ENCODE data around the gene PIEZO2. TPM values are rescaled to one million over a fixed set of nuclear protein-coding genes. Genes with fewer than 3 reads are reported as not detected.

Gene PIEZO2
- polyA plus RNA-seq, 1 donor (not counting 4 experiments of a cell fraction or from before 2014, with no cell fraction given) = not detected

DNA sequence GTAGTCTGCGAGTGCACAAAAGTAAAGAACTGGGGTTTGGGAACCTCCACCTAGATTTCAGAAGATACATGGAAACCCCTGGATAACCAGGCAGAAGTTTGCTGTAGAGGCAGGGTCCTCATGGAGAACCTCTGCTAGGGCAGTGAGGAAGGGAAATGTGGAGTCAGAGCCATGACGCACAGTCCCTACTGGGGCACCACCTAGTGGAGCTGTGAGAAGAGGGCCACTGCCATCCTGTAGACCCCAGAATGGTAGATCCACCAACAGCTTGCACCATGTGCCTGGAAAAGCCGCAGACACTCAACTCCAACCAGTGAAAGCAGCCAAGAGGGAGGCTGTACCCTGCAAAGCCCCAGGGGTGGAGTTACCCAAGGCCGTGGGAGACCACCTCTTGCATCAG, 206.4 kb downstream of the PIEZO2 start:
- FAIRE-seq = no peak
- Histone ChIP-seq H3K4me1 (ENCODE audit: control insufficient read depth, extremely low read depth, insufficient read depth, low read length) (no peaks in the 10 kb centered on the region), H3K9me3 (ENCODE audit: control insufficient read depth, low read depth, low read length) (peaks cover 2% of the 10 kb centered on the region), H2AFZ (ENCODE audit: control insufficient read depth, low read length) (no peak overlapping the region), H4K20me1 (ENCODE audit: control insufficient read depth, extremely low read depth, insufficient read depth, low read length) (no peaks in the 10 kb centered on the region), H3K4me3 (ENCODE audit: control insufficient read depth in 2 of 3, extremely low read depth in 1 of 3, insufficient read depth in 2 of 3, low read depth in 1 of 3, low read length in 3 of 3) (no peak overlapping the region), H3K9ac (ENCODE audit: control insufficient read depth, extremely low read depth, insufficient read depth, low read length) (no peak overlapping the region), H3K79me2 (ENCODE audit: control insufficient read depth, insufficient read depth, low read length) (no peaks in the 10 kb centered on the region), H3K9me1 (ENCODE audit: control insufficient read depth, extremely low read depth, insufficient read depth, low read length) (no peaks in the 10 kb centered on the region), H3K27me3 (ENCODE audit: control insufficient read depth, extremely low read depth, insufficient read depth, low read length) (no peaks in the 10 kb centered on the region), H3K27ac (ENCODE audit: control insufficient read depth, insufficient read depth, low read length) (no peak overlapping the region), H3K36me3 (ENCODE audit: control insufficient read depth in 2 of 2, extremely low read depth in 1 of 2, insufficient read depth in 2 of 2, low read length in 2 of 2) (no peaks in the 10 kb centered on the region), H3K4me2 (ENCODE audit: control insufficient read depth, extremely low read depth, insufficient read depth, low read depth, low read length) (no peak overlapping the region)
- dilution Hi-C loops (cut with MboI; ENCODE audit: extremely low pct_ligation_motif_present, low sequenced_read_pairs) = no loop called here
- DNase-seq (ENCODE audit: low read depth, low spot score) = no peak
- TF ChIP-seq, protein P1, sequence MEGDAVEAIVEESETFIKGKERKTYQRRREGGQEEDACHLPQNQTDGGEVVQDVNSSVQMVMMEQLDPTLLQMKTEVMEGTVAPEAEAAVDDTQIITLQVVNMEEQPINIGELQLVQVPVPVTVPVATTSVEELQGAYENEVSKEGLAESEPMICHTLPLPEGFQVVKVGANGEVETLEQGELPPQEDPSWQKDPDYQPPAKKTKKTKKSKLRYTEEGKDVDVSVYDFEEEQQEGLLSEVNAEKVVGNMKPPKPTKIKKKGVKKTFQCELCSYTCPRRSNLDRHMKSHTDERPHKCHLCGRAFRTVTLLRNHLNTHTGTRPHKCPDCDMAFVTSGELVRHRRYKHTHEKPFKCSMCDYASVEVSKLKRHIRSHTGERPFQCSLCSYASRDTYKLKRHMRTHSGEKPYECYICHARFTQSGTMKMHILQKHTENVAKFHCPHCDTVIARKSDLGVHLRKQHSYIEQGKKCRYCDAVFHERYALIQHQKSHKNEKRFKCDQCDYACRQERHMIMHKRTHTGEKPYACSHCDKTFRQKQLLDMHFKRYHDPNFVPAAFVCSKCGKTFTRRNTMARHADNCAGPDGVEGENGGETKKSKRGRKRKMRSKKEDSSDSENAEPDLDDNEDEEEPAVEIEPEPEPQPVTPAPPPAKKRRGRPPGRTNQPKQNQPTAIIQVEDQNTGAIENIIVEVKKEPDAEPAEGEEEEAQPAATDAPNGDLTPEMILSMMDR (optimal IDR thresholded peaks at IDR 0.05 in 1 of 3, IDR thresholded peaks at IDR 0.05 in 1 of 3, conservative IDR thresholded peaks at IDR 0.05 in 1 of 3; ENCODE audit: extremely low read depth in 1 of 3, insufficient read depth in 2 of 3, low read length in 3 of 3) = no peak
- no peak for TF ChIP-seq EZH2 (IDR thresholded peaks at IDR 0.05; ENCODE audit: low read length)

DNA sequence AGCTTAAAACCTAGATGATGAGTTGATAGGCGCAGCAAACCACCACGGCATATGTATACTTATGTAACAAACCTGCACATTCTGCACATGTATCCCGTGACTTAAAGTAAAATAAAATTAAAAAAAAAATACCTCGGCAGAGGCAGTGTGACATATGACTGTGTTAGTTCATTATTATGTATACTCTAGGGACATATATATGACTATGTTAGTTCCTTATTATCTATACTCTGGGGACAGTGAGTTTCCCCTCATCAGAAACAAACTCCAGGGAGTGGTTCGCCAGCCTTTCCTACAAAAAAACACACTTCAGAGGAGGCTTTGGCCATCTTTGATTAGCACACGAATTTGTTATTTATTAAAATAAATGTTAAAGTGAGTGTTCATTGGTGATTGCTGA, 209.5 kb downstream of the PIEZO2 start:
- FAIRE-seq = no peak
- H3K36me3 ChIP-seq (ENCODE audit: control insufficient read depth in 2 of 2, extremely low read depth in 1 of 2, insufficient read depth in 2 of 2, low read length in 2 of 2) = no peaks in the 10 kb centered on the region
- dilution Hi-C loops (cut with MboI; ENCODE audit: extremely low pct_ligation_motif_present, low sequenced_read_pairs) = no loop called here
- H3K79me2 ChIP-seq (ENCODE audit: control insufficient read depth, insufficient read depth, low read length) = no peaks in the 10 kb centered on the region
- H2AFZ ChIP-seq (ENCODE audit: control insufficient read depth, low read length) = no peak overlapping the region
- no peak overlapping the region for H3K9ac ChIP-seq (ENCODE audit: control insufficient read depth, extremely low read depth, insufficient read depth, low read length)
- no peak overlapping the region for H3K4me2 ChIP-seq (ENCODE audit: control insufficient read depth, extremely low read depth, insufficient read depth, low read depth, low read length)
- H3K27ac ChIP-seq (ENCODE audit: control insufficient read depth, insufficient read depth, low read length) = no peak overlapping the region
- no peaks in the 10 kb centered on the region for H3K4me1 ChIP-seq (ENCODE audit: control insufficient read depth, extremely low read depth, insufficient read depth, low read length)
- no peak overlapping the region for H3K4me3 ChIP-seq (ENCODE audit: control insufficient read depth in 2 of 3, extremely low read depth in 1 of 3, insufficient read depth in 2 of 3, low read depth in 1 of 3, low read length in 3 of 3)
- H3K27me3 ChIP-seq (ENCODE audit: control insufficient read depth, extremely low read depth, insufficient read depth, low read length) = no peaks in the 10 kb centered on the region
- no peaks in the 10 kb centered on the region for H4K20me1 ChIP-seq (ENCODE audit: control insufficient read depth, extremely low read depth, insufficient read depth, low read length)
- DNase-seq (ENCODE audit: low read depth, low spot score) = no peak
- no peaks in the 10 kb centered on the region for H3K9me1 ChIP-seq (ENCODE audit: control insufficient read depth, extremely low read depth, insufficient read depth, low read length)
- no peak for TF ChIP-seq EZH2 (IDR thresholded peaks at IDR 0.05; ENCODE audit: low read length)
- no peaks in the 10 kb centered on the region for H3K9me3 ChIP-seq (ENCODE audit: control insufficient read depth, low read depth, low read length)

All from keratinocyte (primary cell).